DND-41 (cell line): Measurements from ENCODE around the gene GGNBP2.

Source experiments
- EZH2 ChIP-seq: IDR thresholded peaks from 3 replicates; pipeline ENCODE4 v1.6.1; 2012; ENCODE audit warnings: borderline replicate concordance, low read depth, mild to moderate bottlenecking, moderate library complexity, low read length, inconsistent platforms; ENCODE audit not compliant: severe bottlenecking
- TF ChIP-seq, protein P1 (sequence below): IDR thresholded peaks from 2 replicates; pipeline ENCODE4 v1.5.1; 2012; ENCODE audit warnings: borderline replicate concordance, low read length, moderate library complexity, mild to moderate bottlenecking; ENCODE audit not compliant: poor library complexity, severe bottlenecking; ENCODE audit errors: extremely low read depth

GRCh38 chr17:36612323-36612722 lies 67.6 kb downstream of the GGNBP2 start:
- TF ChIP-seq, protein P1, sequence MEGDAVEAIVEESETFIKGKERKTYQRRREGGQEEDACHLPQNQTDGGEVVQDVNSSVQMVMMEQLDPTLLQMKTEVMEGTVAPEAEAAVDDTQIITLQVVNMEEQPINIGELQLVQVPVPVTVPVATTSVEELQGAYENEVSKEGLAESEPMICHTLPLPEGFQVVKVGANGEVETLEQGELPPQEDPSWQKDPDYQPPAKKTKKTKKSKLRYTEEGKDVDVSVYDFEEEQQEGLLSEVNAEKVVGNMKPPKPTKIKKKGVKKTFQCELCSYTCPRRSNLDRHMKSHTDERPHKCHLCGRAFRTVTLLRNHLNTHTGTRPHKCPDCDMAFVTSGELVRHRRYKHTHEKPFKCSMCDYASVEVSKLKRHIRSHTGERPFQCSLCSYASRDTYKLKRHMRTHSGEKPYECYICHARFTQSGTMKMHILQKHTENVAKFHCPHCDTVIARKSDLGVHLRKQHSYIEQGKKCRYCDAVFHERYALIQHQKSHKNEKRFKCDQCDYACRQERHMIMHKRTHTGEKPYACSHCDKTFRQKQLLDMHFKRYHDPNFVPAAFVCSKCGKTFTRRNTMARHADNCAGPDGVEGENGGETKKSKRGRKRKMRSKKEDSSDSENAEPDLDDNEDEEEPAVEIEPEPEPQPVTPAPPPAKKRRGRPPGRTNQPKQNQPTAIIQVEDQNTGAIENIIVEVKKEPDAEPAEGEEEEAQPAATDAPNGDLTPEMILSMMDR = no peak
- no peak for TF ChIP-seq EZH2
